Activated naive CD8-positive, alpha-beta T cell treated with anti-CD3 and anti-CD28 coated beads for 36 hours (primary cell): ENCODE measurements around the gene SPAG9. TPM values are rescaled to one million over a fixed set of nuclear protein-coding genes. Genes with fewer than 3 reads are reported as not detected.
"Not testable (repeated sequence)": the region's sequence is repeated elsewhere in the genome, so short reads cannot be mapped to it uniquely, and the experiment has no call there.

Experiments
- DNase-seq: peaks from one replicate; pipeline ENCODE4 v3.0.0; 2021
- H3K27ac Mint-ChIP-seq: one replicate; pipeline ENCODE4 v1.8.0; 2022; ENCODE audit warnings: mild to moderate bottlenecking, moderate library complexity, mixed read lengths
- H3K27me3 Mint-ChIP-seq: one replicate; pipeline ENCODE4 v1.8.0; 2022; ENCODE audit warnings: mild to moderate bottlenecking, mixed read lengths
- H3K36me3 Mint-ChIP-seq: one replicate; pipeline ENCODE4 v1.8.0; 2021; ENCODE audit warnings: mild to moderate bottlenecking, mixed read lengths
- H3K4me1 Mint-ChIP-seq: one replicate; pipeline ENCODE4 v1.8.0; 2021; ENCODE audit warnings: mixed read lengths
- H3K4me3 Mint-ChIP-seq: one replicate; pipeline ENCODE4 v1.8.0; 2022; ENCODE audit warnings: mild to moderate bottlenecking, moderate library complexity, mixed read lengths
- H3K9me3 Mint-ChIP-seq: one replicate; pipeline ENCODE4 v1.8.0; 2022; ENCODE audit warnings: mixed read lengths
- total RNA-seq, 2 experiments: library from RNA; stranded (reverse); gene quantifications; one replicate each; pipeline ENCODE4 v1.2.3, GENCODE V29; 2021

Gene SPAG9
- total RNA-seq, 2 experiments from 2014 or later: 27.4 to 30.2 TPM

DNA sequence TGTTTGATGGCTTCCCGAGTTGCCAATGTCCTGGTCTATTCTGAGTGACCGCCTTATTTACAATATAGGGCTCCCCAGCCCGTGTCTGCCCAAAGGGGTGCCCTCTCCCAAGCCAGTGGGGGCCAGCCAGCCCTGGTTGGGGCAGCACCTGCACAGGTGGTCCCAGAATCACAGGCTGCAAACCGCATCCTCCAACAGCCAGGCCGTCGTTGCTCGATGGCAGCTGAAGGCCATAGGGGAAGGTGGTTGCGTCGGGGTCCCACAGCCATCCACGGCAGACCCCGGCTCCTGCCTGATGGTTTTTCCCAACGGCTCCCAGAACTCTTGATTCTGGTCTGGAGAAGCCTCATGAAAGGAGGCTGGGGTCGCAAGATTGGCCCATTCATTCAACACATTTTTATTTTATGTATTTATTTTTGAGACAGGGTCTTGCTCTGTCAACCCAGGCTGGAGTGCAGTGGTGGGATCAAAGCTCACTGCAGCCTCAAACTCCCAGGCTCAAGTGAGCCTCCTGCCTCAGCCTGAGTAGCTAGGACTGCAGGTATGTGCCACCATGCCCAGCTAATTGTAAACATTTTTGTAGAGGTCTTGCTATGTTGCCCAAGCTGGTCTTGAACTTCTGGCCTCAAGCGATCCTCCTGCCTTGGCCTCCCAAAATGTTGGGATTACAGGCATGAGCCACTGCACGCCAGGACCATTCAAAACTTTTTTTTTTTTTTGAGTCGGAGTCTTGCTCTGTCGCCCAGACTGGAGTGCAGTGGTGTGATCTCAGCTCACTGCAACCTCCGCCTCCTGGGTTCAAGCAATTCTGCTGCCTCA, 175.6 kb downstream of the SPAG9 start:
- Mint-ChIP-seq H3K27me3 (no peaks in the 10 kb centered on the region), H3K4me3 (peak overlapping the region; percentile 42), H3K27ac (peak overlapping the region; percentile 65), H3K36me3 (no peaks in the 10 kb centered on the region), H3K9me3 (no peaks in the 10 kb centered on the region), H3K4me1 (peaks cover 29% of the 10 kb centered on the region)
- no peak for DNase-seq

DNA sequence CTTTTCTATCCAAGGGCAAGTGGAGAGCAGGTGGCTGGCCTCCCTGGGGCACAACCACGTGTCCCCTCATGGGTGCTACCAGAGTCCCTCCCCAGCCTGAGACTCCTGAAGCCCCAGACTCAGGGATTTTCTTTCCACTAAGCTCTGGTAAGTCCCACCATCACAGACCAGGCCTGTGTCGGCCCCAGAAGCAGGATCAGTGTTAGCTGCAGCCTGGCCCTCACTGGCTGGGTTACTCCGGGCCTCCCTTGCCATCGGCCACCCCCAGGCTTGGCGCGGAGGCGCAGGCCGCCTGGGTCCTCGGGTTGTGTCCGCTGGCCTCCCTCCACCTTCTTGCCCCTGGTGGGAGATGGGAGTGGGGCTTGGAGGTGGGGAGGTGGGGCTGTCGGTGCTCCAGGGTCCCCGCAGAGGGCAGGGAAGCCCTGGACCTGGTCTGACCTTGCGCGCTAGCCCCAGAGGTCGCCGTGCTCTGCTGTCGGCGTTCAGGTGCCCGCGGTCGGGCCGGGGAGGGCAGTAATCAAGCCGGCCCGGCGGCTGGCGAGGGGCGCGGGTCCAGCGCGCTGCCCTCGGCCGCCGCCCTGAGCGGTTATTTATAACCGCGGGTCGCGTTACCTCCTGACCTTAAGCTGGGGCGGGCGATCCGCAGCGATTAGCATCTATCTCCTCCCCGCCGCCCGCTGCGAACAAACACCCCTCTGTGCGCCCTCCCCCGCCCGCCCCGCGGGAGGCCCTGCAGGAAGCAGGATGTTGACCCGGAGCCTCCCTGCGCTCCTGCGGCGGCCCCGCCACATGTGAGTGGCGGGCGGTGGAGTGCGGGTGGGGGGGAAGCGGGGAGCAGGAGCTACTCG, 176.4 kb downstream of the SPAG9 start:
- Mint-ChIP-seq H3K9me3 (no peaks in the 10 kb centered on the region), H3K4me3 (peak overlapping the region; percentile 78), H3K4me1 (peaks cover 29% of the 10 kb centered on the region), H3K27ac (peak overlapping the region; percentile 80), H3K27me3 (no peaks in the 10 kb centered on the region), H3K36me3 (no peaks in the 10 kb centered on the region)
- DNase-seq: peak; percentile 84

- H3K36me3 Mint-ChIP-seq: no peaks in the 10 kb centered on the region
- H3K27me3 Mint-ChIP-seq: no peaks in the 10 kb centered on the region
- peak overlapping the region; percentile 78 for H3K4me3 Mint-ChIP-seq
- H3K4me1 Mint-ChIP-seq: peaks cover 29% of the 10 kb centered on the region
- H3K27ac Mint-ChIP-seq: peak overlapping the region; percentile 80
- DNase-seq: no peak
- H3K9me3 Mint-ChIP-seq: no peaks in the 10 kb centered on the region
These were observed 177.1 kb downstream of the SPAG9 start for GRCh38 chr17:50943575-50943933.

- H3K4me1 Mint-ChIP-seq: peaks cover 19% of the 10 kb centered on the region
- H3K27me3 Mint-ChIP-seq, H3K36me3 Mint-ChIP-seq, DNase-seq, H3K27ac Mint-ChIP-seq, H3K4me3 Mint-ChIP-seq, H3K9me3 Mint-ChIP-seq: not testable (repeated sequence)
These were observed 179.0 kb downstream of the SPAG9 start for GRCh38 chr17:50941676-50942048.

DNA sequence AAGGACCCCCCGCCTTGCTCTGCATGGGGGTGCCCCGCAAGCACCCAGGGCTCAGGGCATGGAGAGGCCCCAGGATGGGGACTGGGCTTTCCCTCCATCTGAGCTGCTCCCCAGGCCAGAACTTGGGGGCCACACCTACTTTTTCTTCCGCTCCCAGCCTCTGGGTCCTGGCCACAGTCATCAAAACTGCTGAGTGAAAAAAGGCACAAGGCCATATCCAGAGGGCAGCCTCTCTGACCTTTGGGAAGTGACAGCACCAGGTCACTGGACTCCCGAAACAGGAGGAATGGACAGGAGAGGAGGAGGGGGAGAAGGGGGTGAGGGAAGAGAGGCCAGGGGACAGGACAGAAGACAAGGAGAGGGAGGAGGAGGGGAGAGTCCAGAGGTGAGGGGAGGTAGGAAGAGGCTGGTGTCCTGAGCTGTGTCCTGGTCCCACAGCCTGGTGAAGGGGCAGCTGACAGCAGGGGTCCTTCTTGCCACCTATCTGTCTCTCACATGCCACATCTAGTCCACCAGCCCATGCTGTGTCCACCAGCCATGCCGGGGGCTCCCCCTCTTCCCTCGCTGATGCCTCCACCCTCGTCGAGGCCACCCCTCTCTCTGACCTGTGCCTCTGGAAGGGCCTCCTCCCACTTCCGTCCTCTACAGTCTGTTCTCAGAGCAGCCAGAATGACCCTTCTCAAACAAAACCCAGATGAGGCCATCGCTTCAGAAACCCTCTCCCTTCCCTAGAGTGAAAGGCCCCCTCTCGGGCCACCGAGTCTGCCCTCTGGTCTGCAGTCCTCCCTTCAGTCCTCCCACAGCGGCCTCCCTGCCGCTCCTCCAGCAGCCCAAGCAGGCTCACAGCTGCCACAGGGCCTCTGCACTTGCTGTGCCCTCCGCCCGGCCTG, 180.6 kb downstream of the SPAG9 start:
- H3K9me3 Mint-ChIP-seq: no peaks in the 10 kb centered on the region
- no peak overlapping the region for H3K4me3 Mint-ChIP-seq
- peak overlapping the region; percentile 25 for H3K27ac Mint-ChIP-seq
- no peak for DNase-seq
- H3K27me3 Mint-ChIP-seq: no peaks in the 10 kb centered on the region
- peaks cover 16% of the 10 kb centered on the region for H3K4me1 Mint-ChIP-seq
- no peaks in the 10 kb centered on the region for H3K36me3 Mint-ChIP-seq

GRCh38 chr17:50939542-50939794, 181.2 kb downstream of the SPAG9 start:
- H3K4me3 Mint-ChIP-seq: no peak overlapping the region
- H3K4me1 Mint-ChIP-seq: peaks cover 16% of the 10 kb centered on the region
- no peaks in the 10 kb centered on the region for H3K9me3 Mint-ChIP-seq
- H3K36me3 Mint-ChIP-seq: no peaks in the 10 kb centered on the region
- DNase-seq: no peak
- H3K27me3 Mint-ChIP-seq: no peaks in the 10 kb centered on the region
- no peak overlapping the region for H3K27ac Mint-ChIP-seq

- Mint-ChIP-seq H3K4me1 (peaks cover 16% of the 10 kb centered on the region), H3K36me3 (no peaks in the 10 kb centered on the region), H3K9me3 (no peaks in the 10 kb centered on the region), H3K27me3 (no peaks in the 10 kb centered on the region), H3K4me3 (no peak overlapping the region), H3K27ac (no peak overlapping the region)
- no peak for DNase-seq
These were observed 181.7 kb downstream of the SPAG9 start for GRCh38 chr17:50938821-50939541.

DNA sequence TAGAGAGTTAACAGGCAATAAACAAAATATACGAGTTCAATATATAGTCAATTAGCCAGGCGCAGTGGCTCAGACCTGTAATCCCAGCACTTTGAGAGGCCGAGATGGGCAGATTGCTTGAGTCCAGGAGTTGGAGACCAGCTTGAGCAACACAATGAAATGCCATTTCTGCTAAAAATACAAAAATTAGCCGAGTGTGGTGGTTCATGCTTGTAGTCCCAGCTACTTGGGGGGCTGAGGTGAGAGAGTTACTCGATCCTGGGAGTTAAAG, 184.7 kb downstream of the SPAG9 start:
- Mint-ChIP-seq H3K27me3 (no peaks in the 10 kb centered on the region), H3K9me3 (no peaks in the 10 kb centered on the region), H3K4me1 (peaks cover 5% of the 10 kb centered on the region), H3K4me3 (no peak overlapping the region), H3K36me3 (no peaks in the 10 kb centered on the region), H3K27ac (no peak overlapping the region)
- DNase-seq: no peak

DNA sequence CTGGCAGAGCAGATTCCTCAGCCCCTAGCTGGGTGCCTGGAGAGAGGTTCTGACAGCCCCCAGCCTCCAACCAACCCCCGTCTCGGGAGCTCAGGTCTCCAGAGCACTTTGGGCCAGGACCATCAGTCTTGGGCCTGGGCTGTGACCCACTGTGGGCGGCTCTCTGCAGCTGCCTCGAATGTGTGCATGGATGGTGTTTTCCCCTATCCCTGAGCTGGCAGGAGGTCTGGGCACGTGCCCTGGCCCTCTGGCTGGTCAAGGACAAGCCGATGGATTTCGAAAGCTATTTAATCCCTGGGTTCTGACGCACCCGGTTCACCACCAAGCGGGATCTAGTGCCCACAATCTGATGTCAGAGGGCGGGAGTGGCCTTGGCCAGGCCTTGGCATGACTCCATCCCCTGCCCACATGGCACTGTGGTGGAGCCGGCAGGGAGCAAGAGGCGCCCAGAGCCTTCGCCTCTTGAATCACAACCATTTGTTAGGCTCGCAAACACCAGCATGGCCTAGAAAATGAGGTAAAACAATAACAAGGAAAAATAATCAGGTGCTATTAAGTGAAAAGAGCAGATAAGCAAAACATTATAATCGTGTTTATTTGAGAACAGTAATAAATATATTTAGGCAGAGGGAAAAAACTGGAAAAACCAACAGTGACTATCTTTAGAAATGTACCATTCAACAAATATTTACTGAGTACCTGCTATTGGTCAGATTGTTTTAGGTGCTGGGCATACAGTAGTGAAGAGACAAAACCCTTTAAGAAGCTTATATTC, 185.3 kb downstream of the SPAG9 start:
- DNase-seq: no peak
- Mint-ChIP-seq H3K4me3 (no peak overlapping the region), H3K36me3 (no peaks in the 10 kb centered on the region), H3K27ac (no peak overlapping the region), H3K9me3 (no peaks in the 10 kb centered on the region), H3K27me3 (no peaks in the 10 kb centered on the region), H3K4me1 (peaks cover 9% of the 10 kb centered on the region)

GRCh38 chr17:50934672-50935220, 185.9 kb downstream of the SPAG9 start:
- DNase-seq: no peak
- Mint-ChIP-seq H3K4me3 (no peak overlapping the region), H3K9me3 (no peaks in the 10 kb centered on the region), H3K4me1 (peaks cover 12% of the 10 kb centered on the region), H3K27ac (no peak overlapping the region), H3K36me3 (no peaks in the 10 kb centered on the region), H3K27me3 (no peaks in the 10 kb centered on the region)

DNA sequence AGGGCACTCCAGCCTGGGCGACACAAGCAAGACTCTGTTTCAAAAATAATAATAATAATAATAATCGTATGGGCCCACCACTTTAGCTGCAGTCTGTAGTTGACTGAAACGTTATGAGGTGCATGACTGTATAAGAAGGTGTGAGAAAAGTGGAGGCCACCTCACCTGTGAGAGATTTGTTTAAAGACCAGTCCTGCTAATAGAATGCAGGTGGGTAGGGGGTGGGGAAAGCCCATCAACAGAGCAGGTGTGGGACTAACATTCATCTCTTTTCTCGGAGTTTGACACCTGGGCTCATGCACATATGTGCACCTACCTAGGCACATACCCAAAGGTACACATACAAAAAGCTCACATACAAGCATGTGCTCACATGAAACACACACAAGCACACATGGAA, 186.5 kb downstream of the SPAG9 start:
- H3K4me3 Mint-ChIP-seq: no peak overlapping the region
- no peak for DNase-seq
- H3K4me1 Mint-ChIP-seq: peaks cover 14% of the 10 kb centered on the region
- H3K27ac Mint-ChIP-seq: no peak overlapping the region
- H3K27me3 Mint-ChIP-seq: no peaks in the 10 kb centered on the region
- H3K9me3 Mint-ChIP-seq: no peaks in the 10 kb centered on the region
- no peaks in the 10 kb centered on the region for H3K36me3 Mint-ChIP-seq

GRCh38 chr17:50931144-50931908, 189.3 kb downstream of the SPAG9 start:
- Mint-ChIP-seq H3K4me3 (peak overlapping the region; percentile 83), H3K4me1 (peaks cover 21% of the 10 kb centered on the region), H3K27me3 (no peaks in the 10 kb centered on the region), H3K27ac (peak overlapping the region; percentile 93), H3K36me3 (no peaks in the 10 kb centered on the region), H3K9me3 (no peaks in the 10 kb centered on the region)
- peak; percentile 57 for DNase-seq

- no peaks in the 10 kb centered on the region for H3K9me3 Mint-ChIP-seq
- H3K4me3 Mint-ChIP-seq: no peak overlapping the region
- no peaks in the 10 kb centered on the region for H3K36me3 Mint-ChIP-seq
- no peaks in the 10 kb centered on the region for H3K27me3 Mint-ChIP-seq
- H3K27ac Mint-ChIP-seq: peak overlapping the region; percentile 3
- peaks cover 28% of the 10 kb centered on the region for H3K4me1 Mint-ChIP-seq
- DNase-seq: no peak
These were observed 192.0 kb downstream of the SPAG9 start for GRCh38 chr17:50928646-50929045.
